GM23248 (cell line): ENCODE data around the gene KDM8. TPM values are rescaled to one million over a fixed set of nuclear protein-coding genes. Genes with fewer than 3 reads are reported as not detected.
"Not testable (repeated sequence)": the region's sequence is repeated elsewhere in the genome, so short reads cannot be mapped to it uniquely, and the experiment has no call there.

ENCODE experiments used
- DNase-seq: peaks from one replicate; pipeline ENCODE4 v3.0.0-alpha.2; 2015
- H2AFZ ChIP-seq: fragments of 200-600 bp; sonication (generic); 2 replicates; pipeline ENCODE4 v1.6.1; 2016; ENCODE audit warnings: antibody characterized with exemption
- H3F3A ChIP-seq: fragments of 200-600 bp; sonication (generic); 2 replicates; pipeline ENCODE4 v1.6.1; 2016; ENCODE audit warnings: mild to moderate bottlenecking, antibody characterized with exemption, mixed run types; ENCODE audit not compliant: insufficient read depth
- H3K27ac ChIP-seq: fragments of 200-600 bp; sonication (generic); 2 replicates; pipeline ENCODE4 v1.5.1; 2016; ENCODE audit warnings: mild to moderate bottlenecking
- H3K27me3 ChIP-seq: fragments of 200-600 bp; sonication (generic); replicated peaks from 2 replicates; pipeline ENCODE4 v1.6.1; 2016; ENCODE audit warnings: mild to moderate bottlenecking; ENCODE audit not compliant: insufficient read depth
- H3K36me3 ChIP-seq: fragments of 200-600 bp; sonication (generic); 2 replicates; pipeline ENCODE4 v1.6.1; 2016; ENCODE audit warnings: low read depth, mild to moderate bottlenecking
- H3K4me1 ChIP-seq: fragments of 200-600 bp; sonication (generic); 2 replicates; pipeline ENCODE4 v1.6.1; 2016; ENCODE audit warnings: mild to moderate bottlenecking; ENCODE audit not compliant: insufficient read depth
- H3K4me2 ChIP-seq: fragments of 200-600 bp; sonication (generic); one replicate; pipeline ENCODE4 v1.6.1; 2016; ENCODE audit warnings: mild to moderate bottlenecking; ENCODE audit not compliant: unreplicated experiment
- H3K4me3 ChIP-seq: fragments of 200-600 bp; sonication (generic); 2 replicates; pipeline ENCODE4 v1.5.1; 2016; ENCODE audit warnings: mild to moderate bottlenecking
- H3K79me2 ChIP-seq: fragments of 200-600 bp; sonication (generic); 2 replicates; pipeline ENCODE4 v1.6.1; 2016; ENCODE audit warnings: mild to moderate bottlenecking; ENCODE audit not compliant: insufficient read depth
- H3K9ac ChIP-seq: fragments of 200-600 bp; sonication (generic); 2 replicates; pipeline ENCODE4 v1.6.1; 2016; ENCODE audit warnings: mild to moderate bottlenecking
- H3K9me2 ChIP-seq: fragments of 200-600 bp; sonication (generic); 2 replicates; pipeline ENCODE4 v1.6.1; 2016; ENCODE audit warnings: mixed run types, mild to moderate bottlenecking, moderate library complexity; ENCODE audit not compliant: insufficient read depth
- H3K9me3 ChIP-seq: fragments of 200-600 bp; sonication (generic); one replicate; pipeline ENCODE4 v1.6.1; 2017; ENCODE audit warnings: low read depth
- H4K20me1 ChIP-seq: fragments of 200-600 bp; sonication (generic); 2 replicates; pipeline ENCODE4 v1.6.0; 2016; ENCODE audit not compliant: insufficient read depth
- EZH2 ChIP-seq: fragments of 200-600 bp; sonication (generic); IDR thresholded peaks from 2 replicates; pipeline ENCODE4 v1.6.1; 2018; ENCODE audit warnings: antibody characterized with exemption, mild to moderate bottlenecking; ENCODE audit not compliant: insufficient read depth, poor library complexity, severe bottlenecking
- EZH2phosphoT487 ChIP-seq: fragments of 200-600 bp; sonication (generic); IDR thresholded peaks from 2 replicates; pipeline ENCODE4 v1.6.1; 2018; ENCODE audit warnings: antibody characterized with exemption, moderate library complexity, mild to moderate bottlenecking, low read depth; ENCODE audit not compliant: insufficient read depth
- WGBS, 2 experiments: methylation state at CpG; one replicate each; pipeline ENCODE4 v1.1.6; 2015 to 2017; ENCODE audit warnings: low lambda C conversion rate in 2 of 2, low coverage in 1 of 2; ENCODE audit errors: missing lambda C conversion rate in 2 of 2; 5-methylcytosine and 5-hydroxymethylcytosine counted together
- in situ Hi-C: fragments of 300-500 bp; cut with MboI; formaldehyde crosslinking; loops from 2 replicates; pipeline ENCODE4 v1.15.0; 2020
- polyA plus RNA-seq: library from polyadenylated mRNA; unstranded; fragments of >200 nt; fragmentation: Nextera tagmentation; extraction: Ambion mirVana; gene quantifications from 2 replicates; pipeline ENCODE4 v1.2.1, GENCODE V29; 2016
- total RNA-seq: library from RNA; depleted of rRNA; stranded (reverse); fragments of >200 nt; shearing (Covaris generic); gene quantifications from 2 replicates; pipeline ENCODE4 v1.2.3, GENCODE V29; 2014

Gene KDM8
- total and polyA plus RNA-seq, 2 experiments from 2014 or later: 2.5 to 3.5 TPM

DNA sequence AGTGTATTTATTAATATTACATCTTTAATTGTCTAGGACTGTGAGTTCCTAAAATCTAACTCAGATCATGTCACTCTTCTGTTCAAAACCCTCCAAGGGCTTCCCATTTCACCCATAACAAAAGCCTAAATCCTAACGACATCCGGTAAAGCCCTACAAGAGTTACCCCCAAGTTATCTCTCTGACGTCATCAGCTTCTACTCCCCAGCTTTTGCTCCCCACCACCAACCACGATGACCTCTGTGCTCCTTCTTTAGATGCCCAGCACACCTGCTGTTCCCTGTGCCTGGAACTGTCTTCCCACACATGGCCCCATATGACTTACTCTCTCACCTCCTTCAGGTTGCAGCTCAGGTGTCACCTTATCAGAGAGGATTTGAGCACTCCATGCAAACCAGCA, 6.3 kb upstream of the KDM8 start:
- no peaks in the 10 kb centered on the region for H3K36me3 ChIP-seq
- H3K9ac ChIP-seq: no peak overlapping the region
- H2AFZ ChIP-seq: no peak overlapping the region
- TF ChIP-seq EZH2 (no peak), EZH2phosphoT487 (no peak)
- H3K79me2 ChIP-seq: no peaks in the 10 kb centered on the region
- H3K4me3 ChIP-seq: no peak overlapping the region
- H3K27me3 ChIP-seq: no peaks in the 10 kb centered on the region; the same call in 1 of the 2 replicates
- no peaks in the 10 kb centered on the region for H3K9me2 ChIP-seq
- WGBS, 2 experiments: 65 to 67% methylated on average over 4 of the region's 4 CpGs
- H3F3A ChIP-seq: no peaks in the 10 kb centered on the region
- H4K20me1 ChIP-seq: no peaks in the 10 kb centered on the region
- no peak for DNase-seq
- H3K4me2 ChIP-seq: no peak overlapping the region
- in situ Hi-C loops: no loop called here
- no peaks in the 10 kb centered on the region for H3K4me1 ChIP-seq
- H3K27ac ChIP-seq: no peak overlapping the region
- H3K9me3 ChIP-seq: no peaks in the 10 kb centered on the region

DNA sequence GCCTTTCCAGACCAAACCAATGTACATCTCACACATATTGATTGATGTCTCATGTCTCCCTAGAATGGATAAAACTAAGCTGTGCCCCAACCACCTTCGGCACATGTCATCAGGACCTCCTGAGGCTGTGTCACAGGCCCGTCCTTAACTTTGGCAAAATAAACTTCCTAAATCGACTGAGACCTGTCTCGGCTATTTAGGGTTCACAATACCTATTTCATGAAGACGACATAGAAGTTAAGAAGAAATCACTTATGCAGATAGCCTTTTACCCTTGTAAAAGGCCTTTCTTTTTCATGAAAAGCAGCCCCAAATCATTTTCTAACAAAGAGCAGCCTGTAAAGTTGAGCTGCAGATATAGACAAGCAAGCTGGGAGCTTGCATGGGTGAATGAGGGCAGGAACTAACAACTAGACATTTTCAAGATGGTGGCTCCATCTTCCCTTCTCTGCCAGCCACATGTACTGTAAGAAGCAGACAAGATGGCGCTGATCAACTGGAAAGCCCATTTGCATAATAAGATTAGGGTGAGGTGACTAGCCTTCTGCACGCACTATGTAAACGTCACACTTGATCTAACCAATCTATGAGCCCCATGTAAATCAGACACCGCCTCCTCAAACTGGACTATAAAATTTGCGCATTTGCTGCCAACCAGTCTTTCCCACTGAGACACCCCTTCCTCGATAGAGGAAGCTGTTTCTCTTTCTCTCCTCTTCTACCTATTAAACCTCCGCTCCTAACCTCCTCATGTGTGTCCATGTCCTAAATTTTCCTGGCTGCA, 4.7 kb upstream of the KDM8 start:
- Histone ChIP-seq H3K9ac (no peak overlapping the region), H2AFZ (no peak overlapping the region), H3K4me1 (no peaks in the 10 kb centered on the region), H3K79me2 (no peaks in the 10 kb centered on the region), H3K4me3 (no peak overlapping the region), H3K9me2 (no peaks in the 10 kb centered on the region), H3K27me3 (no peaks in the 10 kb centered on the region; the same call in 1 of the 2 replicates), H4K20me1 (no peaks in the 10 kb centered on the region), H3F3A (no peaks in the 10 kb centered on the region), H3K4me2 (no peak overlapping the region), H3K9me3 (no peaks in the 10 kb centered on the region), H3K27ac (no peak overlapping the region), H3K36me3 (no peaks in the 10 kb centered on the region)
- no peak for DNase-seq
- TF ChIP-seq EZH2phosphoT487 (no peak), EZH2 (no peak)
- WGBS, 2 experiments: 72 to 74% methylated on average over 12 of the region's 12 CpGs
- in situ Hi-C loops: no loop called here

- no peaks in the 10 kb centered on the region; the same call in 1 of the 2 replicates for H3K27me3 ChIP-seq
- WGBS, 2 experiments: 72 to 83% methylated on average over 3 of the region's 3 CpGs
- H3K9me2 ChIP-seq: no peaks in the 10 kb centered on the region
- in situ Hi-C loops: no loop called here
- H3K9me3 ChIP-seq: no peaks in the 10 kb centered on the region
- no peaks in the 10 kb centered on the region for H3K36me3 ChIP-seq
- H4K20me1 ChIP-seq: no peaks in the 10 kb centered on the region
- H3F3A ChIP-seq: no peaks in the 10 kb centered on the region
- no peaks in the 10 kb centered on the region for H3K4me1 ChIP-seq
- H3K4me2 ChIP-seq: no peak overlapping the region
- TF ChIP-seq EZH2: no peak
- TF ChIP-seq EZH2phosphoT487: no peak
- no peak for DNase-seq
- H3K4me3 ChIP-seq: no peak overlapping the region
- no peak overlapping the region for H3K9ac ChIP-seq
- H3K79me2 ChIP-seq: peaks cover under 1% of the 10 kb centered on the region; the same call in 1 of the 2 replicates
- H3K27ac ChIP-seq: no peak overlapping the region
- H2AFZ ChIP-seq: 0 out of 2 replicates have a peak overlapping the region, but pooled peaks have one; percentile 47
Measured at GRCh38 chr16:27199235-27199586, 4.1 kb upstream of the KDM8 start.

DNA sequence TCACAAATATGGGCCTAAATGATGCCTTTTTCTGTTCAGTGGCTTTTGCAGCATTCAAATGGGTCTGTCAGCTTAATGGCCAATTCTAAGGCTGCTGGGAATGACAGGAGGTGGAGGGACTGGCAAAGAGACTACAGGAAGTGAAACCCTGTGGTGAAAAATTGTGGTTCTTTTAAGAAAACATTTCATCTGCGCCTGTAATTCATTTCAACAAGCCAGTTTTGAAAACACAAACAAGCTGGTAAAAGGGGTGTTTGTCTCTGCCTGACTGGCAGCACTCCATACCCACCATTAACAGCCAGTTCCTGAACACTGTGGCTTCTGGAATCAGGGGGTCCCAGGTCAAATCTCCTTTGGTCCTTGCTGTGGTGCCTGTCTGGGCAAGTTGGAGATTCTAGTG, 3.6 kb upstream of the KDM8 start:
- Histone ChIP-seq H3K9me2 (no peaks in the 10 kb centered on the region), H3K36me3 (no peaks in the 10 kb centered on the region), H3K4me3 (no peak overlapping the region), H3F3A (no peaks in the 10 kb centered on the region), H3K4me1 (peaks cover 4% of the 10 kb centered on the region; the same call in 1 of the 2 replicates), H2AFZ (peak overlapping the region; percentile 47), H3K9ac (no peak overlapping the region), H3K79me2 (peaks cover 6% of the 10 kb centered on the region), H3K4me2 (no peak overlapping the region), H3K27me3 (no peaks in the 10 kb centered on the region; the same call in 1 of the 2 replicates), H4K20me1 (no peaks in the 10 kb centered on the region), H3K27ac (no peak overlapping the region), H3K9me3 (no peaks in the 10 kb centered on the region)
- no peak for TF ChIP-seq EZH2phosphoT487
- TF ChIP-seq EZH2: no peak
- WGBS, 2 experiments: 24 to 36% methylated on average over 1 of the region's 1 CpG
- in situ Hi-C loops: no loop called here
- DNase-seq: no peak

DNA sequence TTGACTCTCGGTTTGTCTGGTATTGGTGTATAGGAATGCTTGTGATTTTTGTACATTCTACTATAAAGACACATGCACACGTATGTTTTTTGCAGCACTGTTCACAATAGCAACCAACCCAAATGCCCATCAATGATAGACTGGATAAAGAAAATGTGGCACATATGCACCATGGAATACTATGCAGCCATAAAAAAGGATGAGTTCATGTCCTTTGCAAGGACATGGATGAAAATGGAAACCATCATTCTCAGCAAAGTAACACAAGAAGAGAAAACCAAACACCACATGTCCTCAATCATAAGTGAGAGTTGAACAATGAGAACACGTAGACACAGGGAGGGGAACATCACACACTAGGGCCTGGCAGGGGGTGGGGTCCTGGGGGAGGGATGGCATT, 2.4 kb upstream of the KDM8 start:
- H3K9me3 ChIP-seq, in situ Hi-C loops, H3K4me1 ChIP-seq, H3K4me3 ChIP-seq, H3K27me3 ChIP-seq, H3K9me2 ChIP-seq, H2AFZ ChIP-seq, H3K4me2 ChIP-seq, H3K9ac ChIP-seq, H4K20me1 ChIP-seq, H3K36me3 ChIP-seq, H3F3A ChIP-seq, DNase-seq, H3K27ac ChIP-seq: not testable (repeated sequence)
- WGBS, 2 experiments: 52 to 75% methylated on average over 3 of the region's 3 CpGs
- peaks cover 17% of the 10 kb centered on the region for H3K79me2 ChIP-seq
